ENCODE results near the gene GLOD4. TPM values are rescaled to one million over a fixed set of nuclear protein-coding genes. Genes with fewer than 3 reads are reported as not detected.
"Not testable (repeated sequence)": the region's sequence is repeated elsewhere in the genome, so short reads cannot be mapped to it uniquely, and the experiment has no call there.

Gene GLOD4
- total RNA-seq, 3 donors from 2014 or later, result 64.3 to 97.6 (median 88.5) TPM

DNA sequence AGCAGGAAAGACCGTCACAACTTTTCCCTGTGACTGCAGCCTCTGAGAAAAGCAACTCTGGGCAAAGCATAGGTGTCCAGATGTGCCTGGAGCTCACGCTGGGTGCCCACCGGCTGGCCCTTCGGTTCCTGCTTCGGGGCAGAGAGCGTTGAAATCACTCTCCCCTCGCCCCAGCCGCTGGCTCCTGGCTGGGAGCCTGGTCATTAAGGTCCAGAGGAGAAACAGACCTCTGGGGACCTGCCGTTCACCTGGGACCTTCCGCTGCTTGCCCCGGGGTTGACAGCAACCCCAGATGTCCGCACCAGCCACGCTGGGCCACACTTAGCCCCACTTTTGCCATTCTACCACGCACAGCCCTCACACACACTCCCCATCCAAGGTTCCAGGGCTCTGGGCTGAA is 13.2 kb upstream of the GLOD4 start:
- H3K4me3 ChIP-seq, result no peak overlapping the region
- intact Hi-C loops (cut with DNase I, micrococcal nuclease), result loop anchor here (5.0 to 10.0 kb wide), 2 partner anchors 187 to 190 kb away; no protein-coding TSS in a partner anchor
- no peak for ATAC-seq

DNA sequence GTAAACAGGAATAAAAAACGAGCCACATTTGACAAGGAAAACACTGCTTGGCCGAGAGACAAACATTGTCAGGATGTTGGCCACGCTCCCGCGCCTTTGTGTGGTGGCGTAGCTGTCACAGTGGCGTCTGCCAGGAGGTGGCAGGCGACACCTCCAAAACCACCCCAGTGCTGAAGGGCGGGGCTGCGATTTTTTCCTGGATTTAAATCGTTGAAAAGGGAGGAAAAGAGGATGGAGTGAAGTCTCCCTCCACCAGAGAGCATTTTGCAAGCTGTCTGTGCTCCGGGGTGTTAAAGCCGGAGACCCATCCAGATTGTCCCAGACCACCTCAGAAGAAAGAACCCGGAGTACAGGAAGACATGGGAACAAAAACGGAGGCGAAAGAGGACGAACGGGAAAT is 12.8 kb upstream of the GLOD4 start:
- peak; percentile 76 to 87 (median 84) for DNase-seq
- TF ChIP-seq, protein P1, sequence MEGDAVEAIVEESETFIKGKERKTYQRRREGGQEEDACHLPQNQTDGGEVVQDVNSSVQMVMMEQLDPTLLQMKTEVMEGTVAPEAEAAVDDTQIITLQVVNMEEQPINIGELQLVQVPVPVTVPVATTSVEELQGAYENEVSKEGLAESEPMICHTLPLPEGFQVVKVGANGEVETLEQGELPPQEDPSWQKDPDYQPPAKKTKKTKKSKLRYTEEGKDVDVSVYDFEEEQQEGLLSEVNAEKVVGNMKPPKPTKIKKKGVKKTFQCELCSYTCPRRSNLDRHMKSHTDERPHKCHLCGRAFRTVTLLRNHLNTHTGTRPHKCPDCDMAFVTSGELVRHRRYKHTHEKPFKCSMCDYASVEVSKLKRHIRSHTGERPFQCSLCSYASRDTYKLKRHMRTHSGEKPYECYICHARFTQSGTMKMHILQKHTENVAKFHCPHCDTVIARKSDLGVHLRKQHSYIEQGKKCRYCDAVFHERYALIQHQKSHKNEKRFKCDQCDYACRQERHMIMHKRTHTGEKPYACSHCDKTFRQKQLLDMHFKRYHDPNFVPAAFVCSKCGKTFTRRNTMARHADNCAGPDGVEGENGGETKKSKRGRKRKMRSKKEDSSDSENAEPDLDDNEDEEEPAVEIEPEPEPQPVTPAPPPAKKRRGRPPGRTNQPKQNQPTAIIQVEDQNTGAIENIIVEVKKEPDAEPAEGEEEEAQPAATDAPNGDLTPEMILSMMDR (IDR thresholded peaks at IDR 0.05), result peak; percentile 56
- intact Hi-C loops (cut with DNase I, micrococcal nuclease), result loop anchor here (5.0 to 10.0 kb wide), 2 partner anchors 187 to 190 kb away; no protein-coding TSS in a partner anchor
- Histone ChIP-seq H3K4me3 (no peak overlapping the region), H3K36me3 (ENCODE audit: low read depth) (peaks cover 5% of the 10 kb centered on the region), H3K9me3 (no peaks in the 10 kb centered on the region), H3K4me1 (ENCODE audit: low read depth) (peaks cover 3% of the 10 kb centered on the region)
- peak; percentile 93 for ATAC-seq

More for the DNA sequence above, 13.2 kb upstream of the GLOD4 start:
- no peak for DNase-seq
- Histone ChIP-seq H3K4me1 (ENCODE audit: low read depth) (peaks cover 3% of the 10 kb centered on the region), H3K9me3 (no peaks in the 10 kb centered on the region), H3K36me3 (ENCODE audit: low read depth) (peaks cover 5% of the 10 kb centered on the region)
- TF ChIP-seq, protein P1 (IDR thresholded peaks at IDR 0.05), result no peak

DNA sequence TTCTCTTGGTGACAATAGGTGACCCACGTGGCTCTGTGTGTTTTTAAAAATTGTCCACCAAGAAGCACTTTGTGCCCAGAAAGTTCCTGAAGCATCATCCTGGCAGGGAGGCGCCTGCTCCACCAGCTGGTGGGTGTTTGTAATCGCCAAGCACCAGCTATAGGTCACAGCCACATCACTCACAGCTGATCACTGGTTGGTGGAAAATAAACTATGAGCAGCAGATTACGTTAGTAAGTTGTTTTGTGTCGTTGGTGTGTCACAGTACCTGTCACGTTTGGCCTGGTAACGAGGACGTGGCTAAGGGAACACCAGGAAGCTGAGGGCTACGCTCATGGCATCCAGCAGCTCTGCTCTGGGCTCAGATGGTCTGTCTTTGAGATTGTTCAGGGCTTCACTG is 10.2 kb upstream of the GLOD4 start:
- peaks cover 5% of the 10 kb centered on the region for H3K36me3 ChIP-seq (ENCODE audit: low read depth)
- DNase-seq, result no peak
- TF ChIP-seq, protein P1 (IDR thresholded peaks at IDR 0.05), result no peak
- ATAC-seq, result no peak
- H3K4me3 ChIP-seq, result no peak overlapping the region
- H3K4me1 ChIP-seq (ENCODE audit: low read depth), result peaks cover 3% of the 10 kb centered on the region
- intact Hi-C loops (cut with DNase I, micrococcal nuclease), result loop anchor here in 1 of 2 donors (10.0 kb wide), 1 partner anchor 193 kb away; no protein-coding TSS in a partner anchor
- no peaks in the 10 kb centered on the region for H3K9me3 ChIP-seq

DNA sequence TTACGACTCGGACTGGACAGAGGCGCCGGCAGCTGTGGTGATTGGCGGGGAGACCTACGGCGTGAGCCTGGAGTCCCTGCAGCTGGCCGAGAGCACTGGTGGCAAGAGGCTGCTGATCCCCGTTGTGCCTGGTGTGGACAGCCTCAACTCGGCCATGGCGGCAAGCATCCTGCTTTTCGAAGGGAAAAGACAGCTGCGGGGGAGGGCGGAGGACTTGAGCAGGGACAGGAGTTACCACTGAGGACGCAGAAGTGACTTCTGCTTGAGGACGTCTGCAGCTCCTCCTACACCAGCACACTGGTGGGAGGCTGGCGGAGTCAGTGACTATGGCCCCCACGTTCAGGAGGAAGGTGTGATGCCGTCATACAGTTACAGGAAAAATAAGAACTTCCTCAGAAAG is 9.7 kb upstream of the GLOD4 start:
- no peaks in the 10 kb centered on the region for H3K9me3 ChIP-seq
- ATAC-seq (no peak), DNase-seq (no peak)
- TF ChIP-seq, protein P1 (IDR thresholded peaks at IDR 0.05), result no peak
- H3K4me3 ChIP-seq, result no peak overlapping the region
- H3K36me3 ChIP-seq (ENCODE audit: low read depth), result peaks cover 5% of the 10 kb centered on the region
- intact Hi-C loops (cut with DNase I, micrococcal nuclease), result loop anchor here in 1 of 2 donors (10.0 kb wide), 1 partner anchor 193 kb away; no protein-coding TSS in a partner anchor
- peaks cover 3% of the 10 kb centered on the region for H3K4me1 ChIP-seq (ENCODE audit: low read depth)

DNA sequence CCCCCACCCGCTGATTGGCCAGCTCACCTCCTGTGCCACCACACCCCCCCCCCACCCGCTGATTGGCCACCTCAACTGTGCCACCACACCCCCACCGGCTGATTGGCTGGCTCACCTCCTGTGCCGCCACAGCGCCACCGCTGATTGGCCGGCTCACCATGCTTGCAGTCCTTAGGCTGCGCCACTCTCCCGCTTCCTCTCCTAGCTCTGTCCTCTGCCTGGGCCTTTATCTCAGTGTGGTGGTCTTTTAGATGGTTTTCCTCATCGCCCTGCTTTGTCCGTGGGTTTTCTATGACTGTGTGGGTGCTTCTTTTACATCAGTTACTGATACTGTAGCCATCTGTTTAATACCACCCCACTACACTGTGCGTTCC is 8.8 kb upstream of the GLOD4 start:
- not testable (repeated sequence) for DNase-seq; ATAC-seq; H3K9me3 ChIP-seq; H3K36me3 ChIP-seq (ENCODE audit: low read depth); H3K4me3 ChIP-seq; H3K4me1 ChIP-seq (ENCODE audit: low read depth)
- intact Hi-C loops (cut with DNase I, micrococcal nuclease), result loop anchor here in 1 of 2 donors (10.0 kb wide), 1 partner anchor 194 kb away; no protein-coding TSS in a partner anchor

DNA sequence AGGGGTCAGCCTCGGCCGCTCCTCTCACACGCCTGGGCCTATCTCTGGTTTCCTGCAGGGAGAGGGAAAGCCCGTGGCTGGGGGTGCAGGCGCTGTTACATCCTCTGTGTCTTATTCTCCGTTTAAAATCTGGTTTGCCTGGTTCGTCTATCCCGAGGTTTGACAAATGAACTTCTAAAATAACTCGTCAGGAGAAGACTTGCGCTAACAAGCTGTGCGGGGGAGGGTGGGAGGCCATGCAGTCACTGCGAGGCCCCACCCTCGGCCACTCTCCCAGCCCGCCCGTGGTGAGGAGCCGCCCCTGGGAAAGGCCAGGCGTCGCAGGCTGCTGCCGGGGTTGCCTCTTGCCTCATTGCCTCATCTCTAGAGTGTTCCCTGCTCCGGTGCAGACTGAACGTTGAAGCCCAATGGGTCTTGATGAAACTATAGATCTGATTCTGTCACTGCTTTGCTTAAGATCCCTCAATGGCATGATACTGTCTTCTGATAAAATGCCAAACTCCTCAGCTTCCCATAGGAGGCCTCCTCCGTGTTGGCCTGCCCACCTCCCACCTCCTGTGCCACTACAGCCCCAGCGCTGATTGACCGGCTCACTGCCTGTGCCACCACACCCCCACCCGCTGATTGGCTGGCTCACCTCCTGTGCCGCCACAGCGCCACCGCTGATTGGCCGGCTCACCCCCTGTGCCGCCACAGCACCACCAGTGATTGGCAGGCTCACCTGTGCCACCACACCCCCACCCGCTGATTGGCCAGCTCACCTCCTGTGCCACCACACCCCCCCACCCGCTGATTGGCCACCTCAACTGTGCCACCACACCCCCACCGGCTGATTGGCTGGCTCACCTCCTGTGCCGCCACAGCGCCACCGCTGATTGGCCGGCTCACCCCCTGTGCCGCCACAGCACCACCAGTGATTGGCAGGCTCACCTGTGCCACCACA is 8.1 kb upstream of the GLOD4 start:
- ATAC-seq; DNase-seq; H3K4me3 ChIP-seq; H3K4me1 ChIP-seq (ENCODE audit: low read depth); H3K36me3 ChIP-seq (ENCODE audit: low read depth); H3K9me3 ChIP-seq: not testable (repeated sequence)
- intact Hi-C loops (cut with DNase I, micrococcal nuclease), result loop anchor here in 1 of 2 donors (10.0 kb wide), 1 partner anchor 195 kb away; no protein-coding TSS in a partner anchor

Measured in mucosa of descending colon (tissue), 3 donors.